Stimulated activated CD8-positive, alpha-beta memory T cell treated with anti-CD3 and anti-CD28 coated beads, Interleukin-12 subunit alpha, Interleukin-12 subunit beta, amount 100 ng/mL, for 24 hours (primary cell): Measurements from ENCODE around the gene TMCO6.
A peak's percentile ranks its signal among the peaks of the same experiment; 100 is the strongest.

Source experiments
- DNase-seq: peaks from one replicate; pipeline ENCODE4 v3.0.0-alpha.2; 2020; ENCODE audit errors: extremely low read depth

TMCO6 gene

GRCh38 chr5:140672455-140673186, 33.4 kb downstream of the TMCO6 start:
- DNase-seq: no peak

- no peak for DNase-seq
These were observed 34.1 kb downstream of the TMCO6 start, which contains the start of gene DND1 for GRCh38 chr5:140673187-140673976. TSS of gene DND1 (minus strand) at chr5:140673576. CDS start at chr5:140673542, 34 bp downstream.

GRCh38 chr5:140674211-140674610, 35.0 kb downstream of the TMCO6 start:
- DNase-seq: no peak

- DNase-seq: no peak
These were observed 35.4 kb downstream of the TMCO6 start for GRCh38 chr5:140674629-140675028.

GRCh38 chr5:140677947-140678346, 38.7 kb downstream of the TMCO6 start:
- DNase-seq: no peak

- DNase-seq: no peak
These were observed 39.7 kb downstream of the TMCO6 start for GRCh38 chr5:140678993-140679392.

GRCh38 chr5:140690376-140690932, 51.2 kb downstream of the TMCO6 start:
- no peak for DNase-seq

GRCh38 chr5:140690941-140691924, 52.0 kb downstream of the TMCO6 start, which contains the start of the genes HARS1 and HARS2:
TSS of gene HARS1 (minus strand) at chr5:140691370. CDS start at chr5:140691304, 66 bp downstream.
TSS of gene HARS2 (plus strand) at chr5:140691455. CDS start at chr5:140691649, 194 bp downstream.
- peak; percentile 64 for DNase-seq

- DNase-seq: no peak
These were observed 55.0 kb downstream of the TMCO6 start for GRCh38 chr5:140694276-140694675.
